HepG2 (cell line): Measurements from ENCODE around the gene TRIM43.
"Not testable (repeated sequence)": the region's sequence is repeated elsewhere in the genome, so short reads cannot be mapped to it uniquely, and the experiment has no call there.

ENCODE experiments used
- CCAR2 ChIP-seq: fragments of 200-400 bp; formaldehyde crosslinking; optimal IDR thresholded peaks from 2 replicates; pipeline ENCODE3; 2018; ENCODE audit warnings: low read depth, mild to moderate bottlenecking, low read length, moderate library complexity
- ESRRA ChIP-seq: sonication (generic); formaldehyde crosslinking; IDR thresholded peaks from 2 replicates; pipeline ENCODE4 v1.5.1; 2020; ENCODE audit warnings: mild to moderate bottlenecking, low read depth, missing genetic modification reagents
- MAFK ChIP-seq, 2 experiments: IDR thresholded peaks in 1 of 2; conservative IDR thresholded peaks in 1 of 2; 2 replicates each; pipeline ENCODE4 v1.6.1; 2011; ENCODE audit warnings: improper control_type of control experiment in 2 of 2, low read length in 2 of 2
- REPIN1 ChIP-seq: sonication (generic); formaldehyde crosslinking; IDR thresholded peaks from 2 replicates; pipeline ENCODE4 v1.8.0; 2022; ENCODE audit warnings: missing genetic modification reagents, low read depth, mild to moderate bottlenecking, borderline replicate concordance
- SMAD3 ChIP-seq: sonication (generic); formaldehyde crosslinking; IDR thresholded peaks from 2 replicates; pipeline ENCODE4 v1.4.0; 2020; ENCODE audit warnings: missing genetic modification reagents
- ZFP1 ChIP-seq: IDR thresholded peaks from 2 replicates; pipeline ENCODE4 v1.6.1; 2016
- ZNF572 ChIP-seq: sonication (generic); formaldehyde crosslinking; IDR thresholded peaks from 2 replicates; pipeline ENCODE4 v1.5.1; 2020; ENCODE audit warnings: mild to moderate bottlenecking, missing genetic modification reagents
- TF ChIP-seq, protein P1 (sequence below): IDR thresholded peaks from 2 replicates; pipeline ENCODE4 v1.6.1; 2012; ENCODE audit warnings: low read length, improper control_type of control experiment
- TF ChIP-seq, protein P2 (sequence below): sonication (generic); formaldehyde crosslinking; IDR thresholded peaks from 2 replicates; pipeline ENCODE4 v1.5.0; 2020; ENCODE audit warnings: missing genetic modification reagents, mild to moderate bottlenecking, borderline replicate concordance

DNA sequence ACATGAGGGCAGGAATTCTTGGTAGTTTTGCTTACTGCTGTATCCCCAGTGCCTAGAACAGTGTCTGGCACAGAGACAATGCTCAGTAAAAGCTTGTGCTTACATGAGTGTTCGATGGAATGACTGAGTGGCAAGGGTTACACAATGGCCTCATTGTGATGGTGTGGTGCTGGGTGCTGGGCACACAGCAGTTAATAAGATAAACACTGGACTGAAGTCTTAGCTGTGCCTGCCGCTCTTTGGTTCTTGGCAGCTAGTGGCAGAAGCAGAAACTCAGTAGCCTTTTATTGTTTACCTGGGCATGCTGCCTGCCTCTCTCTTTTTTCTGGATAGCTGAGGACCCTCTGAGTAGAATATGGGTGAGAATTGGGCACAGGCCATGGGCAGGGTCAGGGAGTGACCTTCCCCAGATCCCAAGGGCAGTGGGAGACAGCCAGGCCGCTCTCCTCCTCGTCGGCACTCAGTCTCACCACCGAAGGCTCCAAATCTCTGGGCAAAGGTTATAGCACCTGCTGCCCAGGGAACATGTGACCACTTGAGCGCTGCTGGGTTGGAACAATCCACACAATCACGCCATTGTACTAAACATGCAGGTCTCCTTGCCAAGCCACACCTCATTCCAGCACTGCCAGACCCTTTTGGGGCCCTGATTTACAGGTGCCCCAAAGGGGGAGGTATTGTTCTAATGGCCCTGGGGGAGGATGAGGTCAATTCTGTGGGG lies 54.6 kb downstream of the TRIM43 start:
- not testable (repeated sequence) for TF ChIP-seq CCAR2; SMAD3; ZFP1 (CRISPR knock-in tag); REPIN1 (CRISPR knock-in tag); ZNF572 (CRISPR knock-in tag); MAFK (conservative IDR thresholded peaks at IDR 0.05 in 1 of 2, IDR thresholded peaks at IDR 0.05 in 1 of 2; ENCODE audit: low read length in 2 of 2); ESRRA (CRISPR knock-in tag)
- TF ChIP-seq, protein P1, sequence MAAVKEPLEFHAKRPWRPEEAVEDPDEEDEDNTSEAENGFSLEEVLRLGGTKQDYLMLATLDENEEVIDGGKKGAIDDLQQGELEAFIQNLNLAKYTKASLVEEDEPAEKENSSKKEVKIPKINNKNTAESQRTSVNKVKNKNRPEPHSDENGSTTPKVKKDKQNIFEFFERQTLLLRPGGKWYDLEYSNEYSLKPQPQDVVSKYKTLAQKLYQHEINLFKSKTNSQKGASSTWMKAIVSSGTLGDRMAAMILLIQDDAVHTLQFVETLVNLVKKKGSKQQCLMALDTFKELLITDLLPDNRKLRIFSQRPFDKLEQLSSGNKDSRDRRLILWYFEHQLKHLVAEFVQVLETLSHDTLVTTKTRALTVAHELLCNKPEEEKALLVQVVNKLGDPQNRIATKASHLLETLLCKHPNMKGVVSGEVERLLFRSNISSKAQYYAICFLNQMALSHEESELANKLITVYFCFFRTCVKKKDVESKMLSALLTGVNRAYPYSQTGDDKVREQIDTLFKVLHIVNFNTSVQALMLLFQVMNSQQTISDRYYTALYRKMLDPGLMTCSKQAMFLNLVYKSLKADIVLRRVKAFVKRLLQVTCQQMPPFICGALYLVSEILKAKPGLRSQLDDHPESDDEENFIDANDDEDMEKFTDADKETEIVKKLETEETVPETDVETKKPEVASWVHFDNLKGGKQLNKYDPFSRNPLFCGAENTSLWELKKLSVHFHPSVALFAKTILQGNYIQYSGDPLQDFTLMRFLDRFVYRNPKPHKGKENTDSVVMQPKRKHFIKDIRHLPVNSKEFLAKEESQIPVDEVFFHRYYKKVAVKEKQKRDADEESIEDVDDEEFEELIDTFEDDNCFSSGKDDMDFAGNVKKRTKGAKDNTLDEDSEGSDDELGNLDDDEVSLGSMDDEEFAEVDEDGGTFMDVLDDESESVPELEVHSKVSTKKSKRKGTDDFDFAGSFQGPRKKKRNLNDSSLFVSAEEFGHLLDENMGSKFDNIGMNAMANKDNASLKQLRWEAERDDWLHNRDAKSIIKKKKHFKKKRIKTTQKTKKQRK: not testable (repeated sequence)
- TF ChIP-seq, protein P2, sequence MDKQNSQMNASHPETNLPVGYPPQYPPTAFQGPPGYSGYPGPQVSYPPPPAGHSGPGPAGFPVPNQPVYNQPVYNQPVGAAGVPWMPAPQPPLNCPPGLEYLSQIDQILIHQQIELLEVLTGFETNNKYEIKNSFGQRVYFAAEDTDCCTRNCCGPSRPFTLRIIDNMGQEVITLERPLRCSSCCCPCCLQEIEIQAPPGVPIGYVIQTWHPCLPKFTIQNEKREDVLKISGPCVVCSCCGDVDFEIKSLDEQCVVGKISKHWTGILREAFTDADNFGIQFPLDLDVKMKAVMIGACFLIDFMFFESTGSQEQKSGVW: not testable (repeated sequence)
